Measurements from ENCODE around the gene ARHGAP19.

DNA sequence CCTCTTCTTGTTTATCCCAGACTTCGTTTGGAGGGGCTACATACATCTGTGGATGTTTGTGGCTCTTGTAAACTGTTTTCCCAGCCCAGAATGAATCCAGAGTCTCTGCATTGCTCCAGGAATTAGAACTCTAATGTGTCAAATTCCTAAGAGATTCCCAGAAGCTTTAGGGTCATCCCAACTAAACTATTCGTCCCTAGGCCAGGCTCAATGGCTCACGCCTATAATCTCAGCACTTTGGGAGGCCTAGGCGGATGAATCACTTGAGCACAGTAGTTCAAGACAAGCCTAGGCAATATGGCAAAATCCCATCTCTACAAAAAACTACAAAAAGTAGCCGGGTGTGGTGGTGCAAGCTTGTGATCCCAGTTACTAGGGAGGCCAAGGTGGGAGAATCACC lies 28.5 kb downstream of the ARHGAP19 start:
- TF ChIP-seq CTCF (IDR thresholded peaks at IDR 0.05): no peak
- no peak for TF ChIP-seq POLR2A (IDR thresholded peaks at IDR 0.05)
